ENCODE results near the gene CYBA.

The CYBA gene

GRCh38 chr16:88606148-88606757 is 44.6 kb downstream of the CYBA start:
- no peak for DNase-seq

- no peak for DNase-seq
These were observed 45.4 kb downstream of the CYBA start for GRCh38 chr16:88605186-88606147.

GRCh38 chr16:88602091-88602490 is 48.8 kb downstream of the CYBA start:
- DNase-seq: no peak

GRCh38 chr16:88601313-88602036 is 49.4 kb downstream of the CYBA start:
- peak; percentile 35 for DNase-seq

- no peak for DNase-seq
These were observed 50.3 kb downstream of the CYBA start for GRCh38 chr16:88600539-88600896.

- DNase-seq: no peak
These were observed 50.9 kb downstream of the CYBA start for GRCh38 chr16:88599825-88600538.

- no peak for DNase-seq
These were observed 51.6 kb downstream of the CYBA start for GRCh38 chr16:88599092-88599733.

- no peak for DNase-seq
These were observed 52.9 kb downstream of the CYBA start for GRCh38 chr16:88597856-88598491.

GRCh38 chr16:88596483-88596882 is 54.4 kb downstream of the CYBA start:
- DNase-seq: no peak

GRCh38 chr16:88595921-88596320 is 54.9 kb downstream of the CYBA start:
- DNase-seq: no peak

- DNase-seq: no peak
These were observed 55.8 kb downstream of the CYBA start for GRCh38 chr16:88595101-88595500.

GRCh38 chr16:88593910-88594309 is 56.9 kb downstream of the CYBA start:
- no peak for DNase-seq

GRCh38 chr16:88593489-88593888 is 57.4 kb downstream of the CYBA start:
- no peak for DNase-seq

Measured in NCI-H2107 (cell line).